Fibroblast of villous mesenchyme (primary cell): Measurements from ENCODE around the gene EIF6. TPM values are rescaled to one million over a fixed set of nuclear protein-coding genes. Genes with fewer than 3 reads are reported as not detected.
A peak's percentile ranks its signal among the peaks of the same experiment; 100 is the strongest.

Experiments
- DNase-seq: peaks from one replicate; pipeline ENCODE4 v3.0.0-alpha.2; 2010; ENCODE audit warnings: low read depth
- H3K4me3 ChIP-seq: 2 replicates; pipeline ENCODE4 v1.5.1; 2011; ENCODE audit warnings: low read depth, mild to moderate bottlenecking, low read length
- CTCF ChIP-seq: IDR thresholded peaks from 2 replicates; pipeline ENCODE4 v1.5.1; 2012; ENCODE audit warnings: low read depth, mild to moderate bottlenecking, low read length; ENCODE audit not compliant: insufficient read depth
- total RNA-seq: library from RNA; depleted of rRNA; stranded (reverse); fragments of >200 nt; gene quantifications from 2 replicates; pipeline ENCODE4 v1.2.3, GENCODE V29; 2012

The EIF6 gene
- total RNA-seq, 1 donor = 107 TPM

DNA sequence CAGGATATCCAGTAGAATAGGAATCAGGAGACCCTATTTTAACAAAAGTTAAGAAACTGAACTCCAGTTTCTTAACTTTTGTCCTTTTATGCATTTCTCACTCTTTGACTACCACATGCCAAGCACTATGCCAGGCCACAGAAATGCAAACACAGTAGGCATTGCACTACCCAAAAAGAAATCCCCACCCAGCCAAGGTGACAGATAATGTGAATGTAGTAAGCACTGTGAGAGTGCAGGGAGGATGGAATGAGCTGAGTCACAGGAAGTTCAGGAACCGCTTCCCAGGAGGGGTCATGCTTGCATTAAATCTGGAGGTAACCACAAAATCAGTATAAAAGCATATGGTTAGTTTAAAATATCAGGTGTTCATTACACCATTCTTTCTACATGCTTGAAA, 27.7 kb upstream of the EIF6 start:
- peak; percentile 91 for DNase-seq
- TF ChIP-seq CTCF = no peak
- H3K4me3 ChIP-seq = no peak overlapping the region

DNA sequence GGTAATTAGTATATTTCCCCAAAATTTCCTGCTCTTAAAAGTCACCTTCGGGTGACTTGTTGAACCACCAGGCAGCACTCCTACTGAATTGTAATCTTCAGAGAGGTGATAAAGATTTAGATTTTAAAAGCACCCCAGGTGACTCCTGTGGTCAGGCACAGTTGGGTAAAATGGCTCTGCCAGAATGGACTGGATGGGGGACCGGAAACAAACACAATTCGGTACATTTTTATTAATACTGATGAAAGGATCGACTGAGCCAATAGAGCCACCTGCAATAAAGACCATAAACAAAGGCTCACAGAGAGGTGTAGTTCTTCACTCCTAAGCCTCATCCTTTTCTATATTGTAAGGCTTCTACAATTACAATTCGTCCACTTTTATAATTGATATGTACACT, 27.2 kb upstream of the EIF6 start:
- DNase-seq = no peak
- no peak overlapping the region for H3K4me3 ChIP-seq
- no peak for TF ChIP-seq CTCF

GRCh38 chr20:35311409-35311808, 26.8 kb upstream of the EIF6 start:
- H3K4me3 ChIP-seq = no peak overlapping the region
- TF ChIP-seq CTCF = no peak
- no peak for DNase-seq

DNA sequence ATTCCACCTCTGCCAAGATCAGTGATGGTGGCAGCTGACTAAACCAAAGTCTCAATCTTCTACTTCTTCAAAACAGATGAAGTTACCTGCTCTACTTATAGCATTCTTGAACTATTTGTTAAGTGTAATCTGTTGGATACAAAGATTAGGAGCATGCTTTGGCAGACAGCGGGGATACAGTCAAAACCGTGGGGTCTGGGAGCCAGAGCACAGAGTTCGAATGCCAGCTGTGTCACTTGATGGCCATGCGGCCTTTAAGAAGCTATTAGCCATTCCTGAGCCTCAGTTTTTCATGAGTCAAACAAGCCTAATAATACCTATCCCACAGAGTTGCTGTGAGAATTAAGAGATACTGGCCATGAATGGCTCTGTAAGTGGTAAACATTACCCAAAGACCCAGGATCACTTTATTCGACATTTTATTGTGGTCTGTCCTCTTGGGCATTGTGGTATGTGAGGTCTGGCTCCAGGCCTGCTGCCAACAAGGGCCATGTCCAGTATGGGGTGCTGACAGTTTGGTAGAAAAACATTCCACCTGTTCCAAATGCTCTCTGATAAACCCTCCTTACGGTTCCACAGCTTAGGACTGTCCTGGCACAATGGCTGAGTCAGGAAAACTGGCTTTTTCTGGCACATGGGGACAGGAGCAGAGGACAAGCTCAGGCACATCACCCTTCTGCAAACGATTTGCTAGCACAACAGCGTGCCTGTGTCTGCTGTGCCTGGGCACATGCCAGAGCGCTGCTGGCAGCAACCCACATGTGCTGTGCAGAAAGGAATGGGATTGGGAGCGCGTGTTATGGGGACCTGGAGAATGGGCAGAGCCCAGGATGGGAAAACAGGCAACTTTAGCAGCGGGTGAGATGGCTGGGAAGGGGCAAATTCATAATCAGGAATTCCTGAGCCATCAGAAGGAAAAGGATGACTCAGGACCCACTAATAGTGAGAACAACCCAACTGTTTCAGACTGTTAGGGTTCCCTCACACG, 23.4 kb upstream of the EIF6 start:
- H3K4me3 ChIP-seq = no peak overlapping the region
- TF ChIP-seq CTCF = no peak
- DNase-seq = no peak

DNA sequence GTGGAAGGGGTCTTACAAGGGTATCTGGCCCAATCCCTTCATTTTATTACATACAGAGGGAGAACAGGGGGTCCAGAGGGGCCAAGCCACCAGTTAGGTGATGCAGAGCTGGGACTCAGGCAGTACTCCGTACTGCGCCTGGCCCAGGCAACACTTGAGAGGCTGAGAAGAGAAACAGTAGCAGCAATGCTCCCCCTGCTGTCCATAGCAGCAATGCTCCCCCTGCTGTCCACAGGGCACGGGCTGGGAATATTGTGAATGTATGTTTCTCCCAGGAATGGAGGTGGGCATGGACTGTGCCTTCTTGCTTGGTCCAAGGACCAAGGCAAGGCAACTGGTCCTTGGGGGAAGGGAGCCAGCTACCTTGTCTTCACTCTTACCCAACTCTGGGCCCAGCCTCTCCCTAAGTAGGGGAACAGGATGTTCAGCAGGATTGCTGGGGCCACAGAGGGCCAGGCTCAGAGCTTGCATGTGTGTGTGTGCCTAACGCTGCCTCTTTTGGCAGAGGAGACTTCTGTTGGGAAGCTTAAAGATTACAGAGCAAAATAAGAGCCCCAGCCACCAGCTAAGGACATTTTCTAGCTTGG, 22.5 kb upstream of the EIF6 start:
- peak; percentile 92 for TF ChIP-seq CTCF

GRCh38 chr20:35305682-35306556, 21.3 kb upstream of the EIF6 start:
- DNase-seq = peak; percentile 98
- TF ChIP-seq CTCF = no peak
- H3K4me3 ChIP-seq = no peak overlapping the region

More for the DNA sequence above, 22.5 kb upstream of the EIF6 start:
- H3K4me3 ChIP-seq = no peak overlapping the region
- peak; percentile 75 for DNase-seq
